ENCODE measurements around the gene WDR76.
A peak's percentile ranks its signal among the peaks of the same experiment; 100 is the strongest.
"Not testable (repeated sequence)": the region's sequence is repeated elsewhere in the genome, so short reads cannot be mapped to it uniquely, and the experiment has no call there.

Gene WDR76

DNA sequence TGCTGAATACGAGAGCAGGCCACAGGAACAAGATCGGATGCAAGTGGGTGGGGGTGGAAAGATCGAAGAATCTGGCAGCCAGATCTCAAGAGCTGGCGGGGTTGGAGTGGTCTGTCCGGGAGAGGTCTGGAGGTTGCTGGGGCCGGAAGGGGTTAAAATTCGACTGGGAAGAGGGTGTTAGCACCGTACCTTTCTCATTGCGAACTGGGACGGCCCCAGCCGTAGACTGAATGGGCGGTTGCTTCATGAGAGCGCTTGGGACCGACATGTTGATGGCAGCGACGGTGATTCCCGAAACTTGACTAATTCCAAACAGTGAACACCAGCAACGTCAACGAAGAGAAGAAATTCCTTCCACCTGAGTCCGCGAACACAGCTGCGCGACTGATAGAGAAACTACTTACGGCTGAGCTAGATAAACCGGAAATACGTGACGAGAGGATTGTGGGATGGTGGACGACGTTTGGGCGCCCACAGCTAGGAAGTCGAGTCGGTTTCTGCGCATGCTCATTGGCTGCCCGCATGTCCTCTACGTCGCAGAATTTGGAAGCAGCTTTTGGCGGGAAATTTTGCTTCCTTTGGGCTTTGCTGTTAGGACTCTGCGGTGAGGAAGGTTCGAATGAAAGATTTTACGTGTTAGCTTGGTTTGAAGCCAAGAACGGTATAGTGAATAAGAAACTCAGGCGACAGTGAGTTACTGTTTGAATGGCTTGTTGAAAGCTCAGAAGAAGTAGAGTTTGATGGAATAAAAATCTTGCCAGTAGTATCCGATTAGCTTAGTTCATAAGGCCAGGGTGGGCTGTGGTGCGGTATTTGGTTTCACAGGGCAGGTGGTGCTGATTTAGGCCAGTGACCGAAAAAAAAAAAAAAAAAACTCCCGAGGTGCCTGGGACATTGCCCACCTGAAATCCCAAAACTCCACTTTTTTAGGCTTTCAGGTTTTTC lies 2.2 kb upstream of the WDR76 start, which contains the start of gene MFAP1:
Gene MFAP1, minus strand, starts transcription at position 389 of the 945 bp plus-strand sequence. Its CDS starts 121 bp downstream, at position 268.
- peak; percentile 94 to 97 for DNase-seq

- not testable (repeated sequence) for DNase-seq
Observed at GRCh38 chr15:43825305-43825704, 1.5 kb upstream of the WDR76 start.

GRCh38 chr15:43826029-43826507 lies 734 bp upstream of the WDR76 start:
- DNase-seq: no peak

GRCh38 chr15:43828061-43828657 lies 1.4 kb downstream of the WDR76 start:
- DNase-seq: no peak

DNA sequence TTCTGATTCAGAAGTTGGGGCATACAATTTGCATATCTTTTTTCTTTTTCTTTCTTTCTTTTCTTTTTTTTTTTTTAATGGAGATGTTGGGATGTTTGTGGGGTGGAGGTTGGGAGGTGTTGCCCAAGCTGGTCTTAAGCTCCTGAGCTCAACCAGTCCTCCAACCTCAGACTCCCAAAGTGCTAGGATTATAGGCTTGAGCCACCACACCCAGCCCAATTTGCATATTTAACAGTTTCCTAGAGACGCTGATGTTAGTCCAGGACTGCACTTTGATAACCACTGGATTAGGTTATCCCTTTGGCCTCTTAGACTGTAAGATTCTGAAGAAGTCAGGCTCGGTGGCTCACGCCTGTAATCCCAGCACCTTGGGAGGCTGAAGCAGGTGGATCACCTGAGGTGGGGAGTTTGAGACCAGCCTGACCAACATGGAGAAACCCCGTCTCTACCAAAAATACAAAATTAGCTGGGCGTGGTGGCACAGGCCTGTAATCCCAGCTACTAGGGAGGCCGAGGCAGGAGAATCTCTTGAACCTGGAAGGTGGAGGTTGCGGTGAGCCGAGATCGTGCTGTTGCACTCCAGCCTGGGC lies 3.2 kb downstream of the WDR76 start:
- DNase-seq: not testable (repeated sequence)

- DNase-seq: not testable (repeated sequence)
Observed at GRCh38 chr15:43830691-43831275, 4.0 kb downstream of the WDR76 start.

GRCh38 chr15:43831519-43832052 lies 4.8 kb downstream of the WDR76 start:
- not testable (repeated sequence) for DNase-seq

GRCh38 chr15:43832485-43832884 lies 5.7 kb downstream of the WDR76 start:
- not testable (repeated sequence) for DNase-seq

GRCh38 chr15:43845421-43845820 lies 18.6 kb downstream of the WDR76 start:
- DNase-seq: no peak

GRCh38 chr15:43851251-43851650 lies 24.4 kb downstream of the WDR76 start:
- no peak for DNase-seq

DNA sequence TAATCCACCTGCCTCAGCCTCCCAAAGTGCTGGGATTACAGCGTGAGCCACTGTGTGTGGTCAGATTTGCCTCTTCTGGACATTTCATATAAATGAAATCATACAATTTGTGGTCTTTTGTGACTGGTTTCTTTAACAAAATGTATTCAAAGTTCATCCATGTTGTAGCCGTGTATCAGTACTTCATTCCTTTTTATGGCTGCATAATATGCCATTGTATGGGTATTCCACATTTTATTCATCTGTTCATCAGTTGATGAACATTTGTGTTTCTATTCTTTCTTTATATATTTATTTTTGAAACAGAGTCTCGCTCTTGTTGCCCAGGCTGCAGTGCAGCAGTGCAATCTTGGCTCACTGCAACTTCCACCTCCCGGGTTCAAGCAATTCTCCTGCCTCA lies 25.8 kb downstream of the WDR76 start:
- no peak for DNase-seq

GRCh38 chr15:43854801-43855200 lies 28.0 kb downstream of the WDR76 start:
- DNase-seq: peak; percentile 39 to 54

GRCh38 chr15:43859546-43859945 lies 32.7 kb downstream of the WDR76 start:
- no peak for DNase-seq

DNA sequence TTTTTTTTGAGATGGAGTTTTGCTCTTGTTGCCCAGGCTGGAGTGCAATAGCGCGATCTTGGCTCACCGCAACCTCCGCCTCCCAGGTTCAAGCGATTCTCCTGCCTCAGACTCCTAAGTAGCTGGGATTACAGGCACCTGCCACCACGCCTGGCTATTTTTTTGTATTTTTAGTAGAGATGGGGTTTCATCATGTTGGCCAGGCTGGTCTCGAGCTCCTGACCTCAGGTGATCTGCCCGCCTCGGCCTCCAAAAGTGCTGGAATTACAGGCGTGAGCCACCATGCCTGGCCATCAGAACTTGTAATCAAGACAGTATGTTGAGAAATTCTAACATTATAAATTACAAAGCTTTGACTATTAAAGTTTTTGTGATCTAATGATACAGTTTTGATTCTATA lies 39.8 kb downstream of the WDR76 start:
- not testable (repeated sequence) for DNase-seq

GRCh38 chr15:43867096-43867495 lies 40.3 kb downstream of the WDR76 start:
- no peak for DNase-seq

- no peak for DNase-seq
Observed at GRCh38 chr15:43868406-43868805, 41.6 kb downstream of the WDR76 start.

DNA sequence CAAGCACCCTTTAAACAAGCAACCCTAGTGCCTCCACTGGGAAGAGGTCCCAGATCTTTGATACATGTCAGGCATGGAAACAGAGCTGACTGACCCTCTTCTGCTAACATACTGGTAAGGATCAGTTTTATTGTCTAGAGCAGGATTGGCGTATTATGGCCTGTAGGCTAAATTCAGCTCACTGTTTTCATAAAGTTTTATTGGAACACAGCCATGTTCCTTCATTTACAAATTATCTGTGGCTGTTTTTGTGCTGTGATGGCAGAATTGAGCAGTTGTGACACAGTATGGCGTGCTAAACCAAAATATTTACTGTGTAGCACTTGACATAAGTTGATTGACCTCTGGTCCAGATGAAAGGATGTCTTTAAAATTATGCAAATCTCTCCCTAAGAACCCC lies 45.0 kb downstream of the WDR76 start:
- DNase-seq: no peak

DNA sequence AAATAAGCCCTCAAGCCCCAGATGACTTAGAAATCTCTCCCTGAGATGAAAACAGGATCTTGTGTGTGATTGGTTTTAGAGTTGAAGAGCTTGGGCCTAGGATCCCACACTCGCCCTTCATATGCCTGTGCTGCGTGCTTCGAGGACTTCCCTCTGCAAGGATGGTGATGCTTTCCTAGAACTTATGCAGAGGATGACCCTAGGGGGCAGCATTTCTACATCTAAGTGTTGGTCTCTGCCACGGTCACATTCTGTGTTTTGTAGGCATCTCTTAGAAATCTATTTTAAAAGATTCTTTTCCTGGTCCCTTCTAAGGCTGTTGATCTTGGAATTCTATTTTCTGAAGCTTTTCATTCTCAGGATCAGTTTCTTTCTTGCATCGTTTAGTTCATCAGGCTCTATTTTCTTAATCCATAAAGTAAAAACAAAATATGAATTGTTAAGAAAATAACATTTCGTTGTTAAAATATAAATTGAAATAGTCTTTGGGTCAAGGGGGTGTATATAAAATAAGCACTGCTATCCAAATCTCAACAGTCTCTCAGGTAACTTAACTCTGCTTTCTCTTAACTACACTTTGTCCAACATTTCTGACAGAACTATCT lies 45.7 kb downstream of the WDR76 start:
- DNase-seq: peak; percentile 11 to 41

- no peak for DNase-seq
Observed at GRCh38 chr15:43873651-43874050, 46.8 kb downstream of the WDR76 start.

GRCh38 chr15:43876872-43877271 lies 50.1 kb downstream of the WDR76 start:
- DNase-seq: no peak

DNA sequence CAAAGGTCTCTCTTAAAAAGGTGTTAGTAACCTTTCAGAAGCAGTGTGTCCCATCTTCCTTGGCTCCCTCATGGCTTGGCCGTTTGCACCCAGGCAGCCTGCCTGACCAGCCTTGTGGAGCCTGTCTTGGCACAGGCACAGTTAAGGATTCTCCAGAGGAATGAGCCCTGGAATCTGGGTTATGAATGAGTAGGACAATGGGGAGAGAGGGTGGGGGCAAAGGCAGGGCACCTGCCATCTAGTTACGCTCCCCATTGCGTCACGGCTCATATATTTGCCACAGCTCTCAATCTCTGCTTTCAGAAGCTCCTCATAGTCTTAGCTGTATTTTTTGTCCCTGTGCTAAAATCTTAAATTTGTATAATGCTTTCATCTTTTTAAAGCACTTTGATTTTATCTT lies 50.6 kb downstream of the WDR76 start:
- no peak for DNase-seq

GRCh38 chr15:43878446-43878845 lies 51.6 kb downstream of the WDR76 start:
- DNase-seq: no peak
